ENCODE results near the gene PPM1L. TPM values are rescaled to one million over a fixed set of nuclear protein-coding genes. Genes with fewer than 3 reads are reported as not detected.

Gene PPM1L
- total and polyA plus RNA-seq, 9 donors, result 5.3 to 13.9 (median 10.9) TPM

DNA sequence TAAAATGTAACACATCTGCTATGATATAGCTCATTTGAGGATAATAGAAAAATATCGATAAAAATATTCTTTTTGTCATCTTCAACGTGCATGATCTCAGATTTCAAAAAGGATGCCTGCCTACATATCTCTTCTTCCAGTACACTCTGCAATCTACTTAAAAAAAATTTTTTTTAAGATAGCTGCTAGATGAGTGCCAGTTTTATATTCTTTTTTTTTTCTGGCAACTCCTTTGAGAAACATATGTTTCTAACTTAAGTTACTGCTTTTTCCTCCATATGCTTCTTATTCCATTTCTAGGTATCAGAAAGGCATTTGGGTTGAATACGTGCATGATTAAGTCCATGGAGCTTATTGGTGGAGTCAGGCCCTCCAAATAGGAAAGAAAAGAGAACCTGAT, 160.4 kb downstream of the PPM1L start:
- no CpG with 5 or more reads among the region's 3 CpGs for WGBS (ENCODE audit: insufficient coverage)
- H3K9me3 ChIP-seq (replicated peaks; ENCODE audit: control insufficient read depth, low read depth, low read length), result no peaks in the 10 kb centered on the region

DNA sequence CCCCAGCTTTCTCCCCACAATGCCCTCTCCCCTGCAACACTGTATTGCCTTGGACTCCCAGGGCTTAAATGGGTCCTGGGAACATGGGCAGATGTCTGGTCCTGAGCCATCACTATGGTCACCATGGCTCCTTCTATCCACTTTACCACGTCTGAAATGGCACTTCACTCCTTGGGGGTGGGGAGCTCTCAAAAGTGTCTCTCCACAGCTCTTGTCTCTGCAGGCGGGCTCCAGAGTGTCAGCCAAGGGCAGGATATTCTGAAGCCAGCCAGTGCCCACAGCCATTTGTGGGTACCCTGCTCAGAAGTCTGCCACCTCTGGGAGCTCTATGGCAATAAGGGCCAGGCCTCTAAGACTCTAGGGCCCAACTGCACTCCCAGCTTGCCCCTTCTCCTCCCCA, 163.9 kb downstream of the PPM1L start:
- no peak overlapping the region for H3K4me3 ChIP-seq (ENCODE audit: low read length)
- no peaks in the 10 kb centered on the region for H3K27me3 ChIP-seq (ENCODE audit: control insufficient read depth, insufficient read depth, low read length)
- H3K36me3 ChIP-seq (ENCODE audit: control insufficient read depth, insufficient read depth, low read length), result no peaks in the 10 kb centered on the region
- H3K4me1 ChIP-seq (ENCODE audit: control insufficient read depth, insufficient read depth, low read length), result no peaks in the 10 kb centered on the region
- 60% methylated on average over 2 of the region's 2 CpGs for WGBS (ENCODE audit: insufficient coverage)
- H3K9me3 ChIP-seq (replicated peaks; ENCODE audit: control insufficient read depth, low read depth, low read length), result no peaks in the 10 kb centered on the region
- H3K27ac ChIP-seq (ENCODE audit: low read length), result no peak overlapping the region
- DNase-seq, result no peak

More for the DNA sequence above, 160.4 kb downstream of the PPM1L start:
- no peak for DNase-seq
- Histone ChIP-seq H3K36me3 (ENCODE audit: control insufficient read depth, insufficient read depth, low read length) (no peaks in the 10 kb centered on the region), H3K27me3 (ENCODE audit: control insufficient read depth, insufficient read depth, low read length) (no peaks in the 10 kb centered on the region), H3K4me3 (ENCODE audit: low read length) (no peak overlapping the region), H3K4me1 (ENCODE audit: control insufficient read depth, insufficient read depth, low read length) (no peaks in the 10 kb centered on the region), H3K27ac (ENCODE audit: low read length) (no peak overlapping the region)

DNA sequence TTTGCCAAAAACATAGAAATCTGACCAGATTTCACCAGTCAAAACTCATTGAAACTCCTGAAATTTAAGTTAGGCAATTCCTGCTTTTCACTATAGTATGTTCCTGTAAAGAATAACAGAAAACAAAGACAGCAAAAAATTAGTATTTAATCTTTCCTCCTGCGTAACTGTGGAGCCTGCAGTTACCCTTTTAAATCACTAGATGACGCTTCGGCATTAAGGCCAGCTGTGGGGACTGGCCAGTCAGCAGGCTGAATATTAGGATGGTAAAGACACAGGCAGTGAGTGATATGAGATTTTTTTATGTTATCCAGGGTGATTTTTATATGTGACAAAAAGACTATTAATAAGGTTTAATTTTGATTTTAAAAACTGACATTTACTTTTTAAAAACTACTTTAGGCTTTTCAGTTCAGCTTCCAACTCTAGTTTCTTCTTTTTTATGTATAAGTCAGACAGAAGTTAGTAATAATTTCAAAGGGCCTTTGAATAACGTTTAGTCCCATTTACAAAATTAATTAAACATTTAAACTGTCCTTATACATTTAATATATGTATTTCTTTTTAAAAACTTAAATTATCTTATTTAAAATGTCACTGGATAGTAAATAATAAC, 165.1 kb downstream of the PPM1L start:
- H3K4me3 ChIP-seq (ENCODE audit: low read length), result no peak overlapping the region
- no peaks in the 10 kb centered on the region for H3K9me3 ChIP-seq (replicated peaks; ENCODE audit: control insufficient read depth, low read depth, low read length)
- WGBS (ENCODE audit: insufficient coverage), result no CpG with 5 or more reads among the region's 4 CpGs
- no peak overlapping the region for H3K27ac ChIP-seq (ENCODE audit: low read length)
- H3K36me3 ChIP-seq (ENCODE audit: control insufficient read depth, insufficient read depth, low read length), result no peaks in the 10 kb centered on the region
- DNase-seq, result peak; percentile 65
- H3K4me1 ChIP-seq (ENCODE audit: control insufficient read depth, insufficient read depth, low read length), result no peaks in the 10 kb centered on the region
- H3K27me3 ChIP-seq (ENCODE audit: control insufficient read depth, insufficient read depth, low read length), result no peaks in the 10 kb centered on the region

GRCh38 chr3:160924776-160925175, 168.7 kb downstream of the PPM1L start:
- Histone ChIP-seq H3K27me3 (ENCODE audit: control insufficient read depth, insufficient read depth, low read length) (no peaks in the 10 kb centered on the region), H3K27ac (ENCODE audit: low read length) (no peak overlapping the region), H3K9me3 (replicated peaks; ENCODE audit: control insufficient read depth, low read depth, low read length) (no peaks in the 10 kb centered on the region), H3K36me3 (ENCODE audit: control insufficient read depth, insufficient read depth, low read length) (no peaks in the 10 kb centered on the region), H3K4me1 (ENCODE audit: control insufficient read depth, insufficient read depth, low read length) (peaks cover 2% of the 10 kb centered on the region), H3K4me3 (ENCODE audit: low read length) (no peak overlapping the region)
- WGBS (ENCODE audit: insufficient coverage), result no CpG with 5 or more reads among the region's 1 CpG
- DNase-seq, result no peak

DNA sequence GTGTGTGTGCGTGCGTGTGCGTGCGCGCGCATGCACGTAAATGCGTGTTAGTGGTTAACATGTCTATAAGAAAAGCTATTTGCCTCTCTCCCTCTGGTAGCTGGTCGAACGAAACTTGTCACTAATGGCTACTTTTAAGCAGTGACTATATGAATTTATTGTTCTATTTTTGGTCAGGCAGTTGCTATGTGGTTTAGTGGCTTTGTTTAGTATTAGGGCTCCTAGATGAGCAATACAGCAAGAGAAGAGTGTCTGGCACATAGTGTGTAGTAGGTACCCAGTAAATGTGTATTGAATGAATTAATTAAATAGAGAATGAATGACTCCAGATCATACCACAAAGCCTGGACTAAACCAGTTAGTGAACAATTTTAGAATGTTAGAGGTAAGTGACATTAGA, 171.6 kb downstream of the PPM1L start:
- H3K27me3 ChIP-seq (ENCODE audit: control insufficient read depth, insufficient read depth, low read length), result no peaks in the 10 kb centered on the region
- no peak overlapping the region for H3K27ac ChIP-seq (ENCODE audit: low read length)
- peaks cover 2% of the 10 kb centered on the region for H3K4me1 ChIP-seq (ENCODE audit: control insufficient read depth, insufficient read depth, low read length)
- no peak for DNase-seq
- no peaks in the 10 kb centered on the region for H3K36me3 ChIP-seq (ENCODE audit: control insufficient read depth, insufficient read depth, low read length)
- 96% methylated on average over 5 of the region's 10 CpGs for WGBS (ENCODE audit: insufficient coverage)
- H3K4me3 ChIP-seq (ENCODE audit: low read length), result no peak overlapping the region
- H3K9me3 ChIP-seq (replicated peaks; ENCODE audit: control insufficient read depth, low read depth, low read length), result no peaks in the 10 kb centered on the region

GRCh38 chr3:160928183-160928726, 172.2 kb downstream of the PPM1L start:
- H3K36me3 ChIP-seq (ENCODE audit: control insufficient read depth, insufficient read depth, low read length), result no peaks in the 10 kb centered on the region
- no peak overlapping the region for H3K4me3 ChIP-seq (ENCODE audit: low read length)
- no peaks in the 10 kb centered on the region for H3K27me3 ChIP-seq (ENCODE audit: control insufficient read depth, insufficient read depth, low read length)
- H3K9me3 ChIP-seq (replicated peaks; ENCODE audit: control insufficient read depth, low read depth, low read length), result no peaks in the 10 kb centered on the region
- no peak overlapping the region for H3K27ac ChIP-seq (ENCODE audit: low read length)
- no peak for DNase-seq
- peaks cover 2% of the 10 kb centered on the region for H3K4me1 ChIP-seq (ENCODE audit: control insufficient read depth, insufficient read depth, low read length)
- WGBS (ENCODE audit: insufficient coverage), result no CpG with 5 or more reads among the region's 5 CpGs

DNA sequence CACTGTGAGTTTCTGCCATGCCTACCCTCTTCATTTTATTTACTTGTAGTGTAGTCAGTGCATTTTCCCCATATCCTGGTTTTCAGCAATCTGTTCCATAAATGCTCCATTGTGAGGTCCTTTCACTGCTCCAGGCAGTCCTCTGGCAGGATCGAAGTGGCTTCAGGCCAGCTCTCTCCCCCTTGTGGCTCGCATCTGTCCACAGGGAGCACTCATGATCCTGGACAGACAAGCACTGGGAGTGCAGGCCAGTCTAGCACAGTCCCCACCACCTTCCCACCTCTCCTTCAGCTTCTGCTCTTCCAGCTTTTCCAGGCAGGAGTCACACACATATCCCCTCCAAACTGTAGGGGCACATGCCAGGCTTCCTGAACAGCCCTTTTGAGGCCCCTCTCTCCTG, 173.6 kb downstream of the PPM1L start:
- Histone ChIP-seq H3K4me3 (ENCODE audit: low read length) (no peak overlapping the region), H3K9me3 (replicated peaks; ENCODE audit: control insufficient read depth, low read depth, low read length) (no peaks in the 10 kb centered on the region), H3K36me3 (ENCODE audit: control insufficient read depth, insufficient read depth, low read length) (no peaks in the 10 kb centered on the region), H3K4me1 (ENCODE audit: control insufficient read depth, insufficient read depth, low read length) (peaks cover 2% of the 10 kb centered on the region), H3K27ac (ENCODE audit: low read length) (no peak overlapping the region), H3K27me3 (ENCODE audit: control insufficient read depth, insufficient read depth, low read length) (no peaks in the 10 kb centered on the region)
- WGBS (ENCODE audit: insufficient coverage), result 48% methylated on average over 2 of the region's 2 CpGs
- peak; percentile 29 for DNase-seq

GRCh38 chr3:160931474-160931873, 175.4 kb downstream of the PPM1L start:
- H3K9me3 ChIP-seq (replicated peaks; ENCODE audit: control insufficient read depth, low read depth, low read length), result no peaks in the 10 kb centered on the region
- H3K27ac ChIP-seq (ENCODE audit: low read length), result no peak overlapping the region
- no peaks in the 10 kb centered on the region for H3K27me3 ChIP-seq (ENCODE audit: control insufficient read depth, insufficient read depth, low read length)
- no peaks in the 10 kb centered on the region for H3K36me3 ChIP-seq (ENCODE audit: control insufficient read depth, insufficient read depth, low read length)
- peak; percentile 68 for DNase-seq
- H3K4me1 ChIP-seq (ENCODE audit: control insufficient read depth, insufficient read depth, low read length), result peaks cover 2% of the 10 kb centered on the region
- H3K4me3 ChIP-seq (ENCODE audit: low read length), result no peak overlapping the region

- DNase-seq, result no peak
- Histone ChIP-seq H3K9me3 (replicated peaks; ENCODE audit: control insufficient read depth, low read depth, low read length) (no peaks in the 10 kb centered on the region), H3K27ac (ENCODE audit: low read length) (no peak overlapping the region), H3K4me1 (ENCODE audit: control insufficient read depth, insufficient read depth, low read length) (no peaks in the 10 kb centered on the region), H3K4me3 (ENCODE audit: low read length) (no peak overlapping the region), H3K36me3 (ENCODE audit: control insufficient read depth, insufficient read depth, low read length) (no peaks in the 10 kb centered on the region), H3K27me3 (ENCODE audit: control insufficient read depth, insufficient read depth, low read length) (no peaks in the 10 kb centered on the region)
- 89% methylated on average over 2 of the region's 6 CpGs for WGBS (ENCODE audit: insufficient coverage)
Observed at GRCh38 chr3:160935413-160936095, 179.5 kb downstream of the PPM1L start.

DNA sequence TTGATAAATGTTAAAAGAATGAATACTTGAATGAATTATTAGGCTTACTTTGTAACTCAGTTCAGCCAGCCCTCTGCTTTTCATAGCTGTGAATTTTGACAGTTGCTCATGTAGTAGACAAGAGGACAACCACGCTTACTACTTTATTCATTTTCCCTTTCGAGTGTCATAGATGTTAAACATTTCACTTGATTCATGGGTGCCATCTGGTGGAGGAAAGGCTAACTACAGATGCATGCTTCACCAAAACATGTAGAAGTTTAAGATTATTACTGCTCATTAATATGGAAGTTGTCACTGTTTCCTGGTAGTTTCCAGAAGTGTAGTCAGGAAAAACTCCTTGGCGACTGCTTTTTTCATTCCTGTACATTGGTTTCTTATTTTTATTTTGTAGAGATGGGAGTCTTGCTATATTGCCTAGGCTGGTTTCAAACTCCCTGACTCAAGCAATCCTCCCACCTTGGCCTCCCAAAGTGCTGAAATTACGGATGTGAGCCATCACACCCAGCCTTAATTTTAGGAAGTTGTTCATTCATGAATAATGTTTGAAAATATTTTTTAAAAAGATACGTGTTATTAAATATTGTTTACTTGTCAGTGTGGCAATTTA, 186.0 kb downstream of the PPM1L start:
- no peaks in the 10 kb centered on the region for H3K36me3 ChIP-seq (ENCODE audit: control insufficient read depth, insufficient read depth, low read length)
- no CpG with 5 or more reads among the region's 5 CpGs for WGBS (ENCODE audit: insufficient coverage)
- DNase-seq, result peak; percentile 84
- H3K9me3 ChIP-seq (replicated peaks; ENCODE audit: control insufficient read depth, low read depth, low read length), result no peaks in the 10 kb centered on the region
- no peaks in the 10 kb centered on the region for H3K27me3 ChIP-seq (ENCODE audit: control insufficient read depth, insufficient read depth, low read length)
- H3K27ac ChIP-seq (ENCODE audit: low read length), result no peak overlapping the region
- no peaks in the 10 kb centered on the region for H3K4me1 ChIP-seq (ENCODE audit: control insufficient read depth, insufficient read depth, low read length)
- H3K4me3 ChIP-seq (ENCODE audit: low read length), result no peak overlapping the region
